GM19238 (cell line): ENCODE data around the gene ECM1.

ENCODE experiments used
- DNase-seq: peaks from one replicate; pipeline ENCODE4 v3.0.0; 2011; ENCODE audit warnings: low spot score; ENCODE audit not compliant: insufficient read length

ECM1 gene

DNA sequence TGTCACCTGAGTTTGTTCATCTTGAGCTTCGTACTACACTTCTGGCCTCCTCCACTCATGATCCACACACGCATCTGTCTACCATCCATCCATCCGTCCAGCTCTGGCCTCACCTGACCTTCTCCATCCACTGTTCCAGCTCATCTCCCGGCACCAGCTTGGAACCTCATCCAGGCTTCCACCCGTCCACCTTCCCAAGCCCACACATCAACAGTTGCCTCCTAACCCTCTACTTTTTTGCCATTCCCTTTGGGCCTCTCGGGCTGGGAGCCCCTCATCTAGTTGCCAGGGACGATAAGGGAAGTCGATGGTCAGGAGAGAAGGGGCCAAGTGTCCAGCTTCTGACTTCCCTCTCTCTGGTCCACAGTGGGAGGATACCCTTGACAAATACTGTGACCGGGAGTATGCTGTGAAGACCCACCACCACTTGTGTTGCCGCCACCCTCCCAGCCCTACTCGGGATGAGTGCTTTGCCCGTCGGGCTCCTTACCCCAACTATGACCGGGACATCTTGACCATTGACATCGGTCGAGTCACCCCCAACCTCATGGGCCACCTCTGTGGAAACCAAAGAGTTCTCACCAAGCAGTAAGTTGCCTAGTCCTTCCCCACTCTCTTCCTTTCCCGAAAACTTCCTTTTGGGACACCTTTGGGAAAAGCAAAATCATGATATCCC lies 4.2 kb downstream of the ECM1 start:
- DNase-seq, result no peak

- no peak for DNase-seq
These were observed 4.9 kb downstream of the ECM1 start for GRCh38 chr1:150512846-150513245.

GRCh38 chr1:150513351-150513791 lies 5.5 kb downstream of the ECM1 start:
- no peak for DNase-seq

DNA sequence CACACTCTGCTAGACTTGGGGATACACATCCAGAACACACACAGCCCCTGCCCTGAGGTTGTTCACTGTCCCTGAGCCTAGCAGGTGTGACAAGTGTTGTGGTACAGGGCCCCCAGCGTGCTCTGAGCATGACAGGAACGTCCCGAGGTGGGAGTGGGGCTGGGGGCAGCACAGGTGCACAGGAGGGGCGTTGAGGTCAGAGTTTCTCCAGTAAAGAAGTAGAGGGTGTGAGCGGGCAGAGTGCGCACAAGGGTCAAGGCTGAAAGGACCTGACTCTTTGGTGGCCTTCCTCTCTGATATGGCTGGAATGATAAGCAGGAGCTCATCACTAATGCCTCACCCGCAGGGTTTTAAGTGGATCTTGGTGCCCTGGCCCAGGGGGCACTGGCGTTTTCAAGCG lies 6.4 kb downstream of the ECM1 start:
- no peak for DNase-seq

DNA sequence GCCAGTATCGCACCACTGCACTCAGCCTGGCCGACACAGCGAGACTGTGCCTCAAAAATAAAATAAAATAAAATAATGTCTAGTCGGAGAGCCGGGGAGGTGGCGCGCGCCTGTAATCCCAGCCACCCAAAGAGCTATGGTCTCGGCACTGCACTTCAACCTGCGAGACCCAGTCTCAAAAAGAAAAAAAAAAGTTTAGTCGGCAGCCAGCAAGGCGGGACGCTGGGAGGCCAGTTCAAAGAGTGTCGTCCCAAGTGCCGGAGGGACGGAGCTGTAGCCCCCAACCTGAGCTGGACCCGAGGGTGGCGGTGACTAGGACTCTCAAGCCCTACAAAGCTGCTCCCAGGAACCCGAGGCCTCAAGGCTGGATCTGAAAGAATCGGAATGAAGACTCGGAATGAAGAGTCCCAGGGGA lies 7.0 kb downstream of the ECM1 start:
- DNase-seq, result no peak

DNA sequence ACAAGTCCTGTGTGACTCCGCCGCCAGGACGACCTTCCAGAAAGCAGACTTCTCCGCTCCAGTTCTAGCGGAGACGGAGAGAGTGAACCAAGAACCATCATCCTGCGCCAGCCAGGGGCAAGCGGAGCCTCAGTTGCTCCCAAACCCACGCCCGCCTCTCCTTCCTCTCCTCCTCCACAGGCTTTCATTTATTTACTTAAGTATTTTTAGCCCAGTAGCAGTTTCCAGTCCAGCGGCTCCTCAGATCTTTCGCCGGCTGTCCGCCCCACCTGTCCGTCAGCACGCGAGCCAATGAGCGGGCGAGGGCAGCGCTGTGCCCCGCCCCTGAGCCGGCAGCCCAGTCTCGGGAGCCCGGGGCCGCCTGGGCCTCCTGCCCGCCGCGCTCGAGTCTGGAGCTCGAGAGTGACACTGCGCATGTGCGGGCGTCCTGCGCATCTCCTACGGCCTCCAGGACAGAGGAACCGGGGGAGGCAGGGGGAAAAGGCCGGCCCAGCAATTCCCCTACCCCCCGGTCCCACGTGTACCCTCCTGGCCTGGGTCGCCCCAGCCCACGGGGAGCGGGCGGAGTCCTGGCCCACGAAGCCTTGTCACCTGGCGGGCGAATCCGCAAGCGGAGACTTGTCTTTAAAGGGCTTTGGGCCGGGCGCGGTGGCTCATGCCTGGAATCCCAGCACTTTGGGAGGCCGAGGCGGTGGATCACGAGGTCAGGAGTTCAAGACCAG lies 7.6 kb downstream of the ECM1 start, which contains the start of gene FALEC:
TSS of gene FALEC (plus strand) at position 425 of the 722 bp plus-strand sequence.
- peak; percentile 97 for DNase-seq

DNA sequence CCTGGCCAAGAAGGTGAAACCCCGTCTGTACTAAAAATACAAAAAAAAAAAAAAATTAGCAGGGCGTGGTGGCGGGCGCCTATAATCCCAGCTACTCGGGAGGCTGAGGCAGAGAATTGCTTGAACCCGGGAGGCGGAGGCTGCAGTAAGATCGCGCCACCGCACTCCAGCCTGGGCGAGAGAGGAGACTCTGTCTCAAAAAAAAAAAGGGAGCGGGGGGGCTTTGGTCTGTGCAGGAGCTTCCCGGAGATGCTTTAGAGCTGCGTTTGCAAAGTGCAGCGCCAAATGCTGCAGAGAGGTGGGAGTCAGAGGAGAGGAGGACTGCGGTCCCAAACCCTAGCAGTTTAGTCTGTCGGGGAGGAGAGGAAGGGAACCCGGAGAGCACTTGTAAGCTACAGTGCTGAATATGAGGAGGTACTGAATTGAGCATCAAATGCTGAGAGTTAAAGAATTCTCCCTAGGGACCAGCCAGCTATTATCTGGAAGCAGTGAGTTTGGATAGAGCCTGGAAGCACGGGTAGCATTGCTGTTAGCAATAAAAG lies 8.2 kb downstream of the ECM1 start:
- DNase-seq, result no peak

DNA sequence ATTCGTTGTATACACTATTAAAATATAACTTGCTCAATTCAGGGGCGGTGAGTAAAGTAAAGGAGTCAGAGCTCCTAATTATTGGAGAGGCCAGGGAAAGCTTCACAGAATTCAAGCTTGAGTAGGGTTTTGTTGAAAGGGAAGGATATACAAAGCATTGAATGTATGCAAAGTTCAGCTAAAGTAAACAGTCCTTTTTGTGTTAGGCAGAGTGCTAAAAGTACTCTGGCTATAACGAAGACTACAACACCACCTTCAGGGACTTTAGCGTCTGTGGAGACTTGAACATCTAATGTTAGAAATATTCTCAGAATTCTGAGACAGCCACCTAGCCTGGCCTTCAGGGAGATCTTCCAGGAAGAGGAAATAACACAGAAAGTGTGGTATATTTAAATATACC lies 8.7 kb downstream of the ECM1 start:
- no peak for DNase-seq

DNA sequence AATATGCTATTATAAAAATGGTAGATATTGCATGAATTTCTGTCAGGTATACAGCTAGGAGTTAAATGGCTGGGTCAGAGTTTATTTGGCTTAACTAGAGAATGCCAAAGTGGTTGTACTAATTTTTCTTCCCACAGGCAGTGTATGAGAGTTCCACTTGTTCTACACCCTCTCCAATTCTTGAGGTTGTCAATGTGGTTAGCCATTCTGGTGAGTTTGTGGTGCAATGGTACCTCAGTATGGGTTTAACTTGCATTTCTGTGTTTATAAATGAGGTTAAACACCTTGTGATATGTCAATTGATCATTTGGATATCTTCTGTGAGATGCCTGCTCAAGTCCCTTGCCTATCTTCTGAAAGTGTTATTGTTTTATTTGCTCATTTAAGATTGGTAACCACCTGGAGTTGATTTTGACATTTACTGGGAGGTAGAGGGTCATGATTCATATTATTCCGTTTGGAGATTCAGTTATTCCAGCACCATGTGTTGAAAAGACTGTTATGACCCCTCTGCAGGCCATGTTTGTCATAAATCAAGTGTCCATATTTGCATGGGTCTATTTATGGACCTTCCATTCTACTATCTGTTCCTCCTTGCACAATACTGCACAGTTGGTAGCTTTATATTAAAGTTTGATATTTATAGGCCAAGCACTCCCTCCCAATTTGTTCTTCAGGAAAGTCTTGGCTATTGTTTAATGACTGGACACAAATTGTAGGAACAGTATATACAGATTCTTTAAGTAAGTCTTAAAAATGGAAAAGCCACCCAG lies 13.5 kb downstream of the ECM1 start:
- no peak for DNase-seq

DNA sequence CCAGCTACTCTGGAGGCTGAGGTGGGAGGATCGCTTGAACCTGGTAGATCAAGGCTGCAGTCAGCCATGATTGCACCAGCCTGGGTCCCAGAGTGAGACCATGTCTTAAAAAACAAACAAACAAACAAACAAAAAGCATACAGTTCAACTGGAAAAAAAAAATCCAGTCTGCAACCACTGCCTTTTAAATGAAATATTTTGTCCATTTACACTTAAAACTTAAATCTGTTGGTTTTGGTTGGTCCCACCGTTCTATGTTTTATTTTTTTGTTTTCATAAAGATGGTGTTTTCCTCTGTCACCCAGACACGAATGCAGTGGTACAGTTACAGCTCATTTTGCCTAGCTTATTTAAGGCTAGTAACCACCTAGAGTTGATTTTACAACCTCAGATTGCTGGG lies 17.4 kb downstream of the ECM1 start:
- no peak for DNase-seq

- DNase-seq, result no peak
These were observed 20.3 kb downstream of the ECM1 start for GRCh38 chr1:150528196-150528595.

- no peak for DNase-seq
These were observed 21.1 kb downstream of the ECM1 start for GRCh38 chr1:150529017-150529416.

- no peak for DNase-seq
These were observed 22.7 kb downstream of the ECM1 start for GRCh38 chr1:150530491-150531159.

DNA sequence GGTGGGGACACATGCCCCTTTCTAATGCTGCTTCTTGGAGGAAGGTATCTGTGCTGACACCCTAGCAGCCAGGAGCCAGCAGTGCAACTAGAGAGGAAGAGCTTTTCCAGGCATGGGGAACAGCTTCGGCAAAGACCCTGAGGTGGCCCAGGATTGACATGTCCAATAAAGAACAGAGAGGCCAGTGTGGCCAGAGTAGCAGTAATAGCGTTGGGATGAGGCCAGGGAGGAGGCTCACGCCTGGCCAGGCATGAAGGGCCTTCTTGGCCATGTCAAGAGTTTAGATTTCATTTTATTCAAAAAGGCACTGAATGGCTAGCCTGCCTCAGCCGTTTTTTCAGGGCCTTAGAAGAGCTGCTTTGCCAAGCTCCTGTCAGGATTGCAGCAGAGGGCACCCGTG lies 25.0 kb downstream of the ECM1 start:
- no peak for DNase-seq

DNA sequence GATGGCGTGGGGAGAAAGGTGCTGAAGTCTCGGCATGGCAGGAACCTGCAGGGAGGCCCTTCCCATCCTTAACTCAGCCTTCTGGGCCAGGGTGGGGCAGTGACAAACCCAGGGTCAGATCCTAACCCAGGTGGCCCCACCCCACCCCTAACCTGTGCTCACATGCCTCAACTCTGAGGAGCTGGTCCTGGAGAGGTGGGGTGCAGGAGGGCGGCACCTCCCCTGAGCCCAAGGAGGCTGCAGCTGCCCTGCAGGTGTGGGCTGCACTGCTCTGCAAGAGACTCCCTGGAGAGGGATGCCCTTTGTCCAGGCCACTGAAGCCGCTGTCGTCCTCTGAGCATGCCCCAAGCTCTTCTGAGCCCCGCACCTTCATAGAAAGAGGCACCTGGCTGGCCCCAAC lies 26.1 kb downstream of the ECM1 start:
- no peak for DNase-seq

GRCh38 chr1:150535511-150536287 lies 27.8 kb downstream of the ECM1 start:
- DNase-seq, result no peak

GRCh38 chr1:150536836-150537731 lies 29.2 kb downstream of the ECM1 start:
- no peak for DNase-seq

GRCh38 chr1:150537732-150538684 lies 30.1 kb downstream of the ECM1 start:
- no peak for DNase-seq
